HL-60/S4 treated with phorbol 12-myristate 13-acetate at 8.2 ng/mL for 4 days and 3 days (cell line): ENCODE data around the gene CDRT15.
"Not testable (repeated sequence)": the region's sequence is repeated elsewhere in the genome, so short reads cannot be mapped to it uniquely, and the experiment has no call there.

Experiments used
- in situ Hi-C: fragments of 300-500 bp; cut with MboI; formaldehyde crosslinking; loops from 2 replicates; pipeline ENCODE4 v1.15.0; 2022; ENCODE audit warnings: low sequenced_read_pairs

The CDRT15 gene

GRCh38 chr17:14236762-14237161 is at the start of gene CDRT15:
Gene CDRT15, minus strand, starts transcription at chr17:14236862. Its CDS starts 29 bp downstream, at chr17:14236833.
- in situ Hi-C loops, result not testable (repeated sequence)

GRCh38 chr17:14282726-14283125 is 46.1 kb upstream of the CDRT15 start:
- in situ Hi-C loops, result no loop called here

GRCh38 chr17:14281530-14281929 is 44.9 kb upstream of the CDRT15 start:
- in situ Hi-C loops, result no loop called here

GRCh38 chr17:14276535-14277250 is 40.0 kb upstream of the CDRT15 start:
- in situ Hi-C loops, result no loop called here

GRCh38 chr17:14270508-14270907 is 33.8 kb upstream of the CDRT15 start:
- in situ Hi-C loops, result no loop called here

GRCh38 chr17:14269473-14269872 is 32.8 kb upstream of the CDRT15 start:
- in situ Hi-C loops, result no loop called here

- in situ Hi-C loops, result no loop called here
Observed at GRCh38 chr17:14268264-14268663, 31.6 kb upstream of the CDRT15 start.

- in situ Hi-C loops, result no loop called here
Observed at GRCh38 chr17:14261406-14261805, 24.7 kb upstream of the CDRT15 start.

GRCh38 chr17:14245629-14246028 is 9.0 kb upstream of the CDRT15 start:
- in situ Hi-C loops, result no loop called here

- in situ Hi-C loops, result no loop called here
Observed at GRCh38 chr17:14245002-14245401, 8.3 kb upstream of the CDRT15 start.

GRCh38 chr17:14239271-14239670 is 2.6 kb upstream of the CDRT15 start:
- in situ Hi-C loops, result not testable (repeated sequence)

GRCh38 chr17:14236032-14236431 is 630 bp downstream of the CDRT15 start:
- in situ Hi-C loops, result not testable (repeated sequence)

- in situ Hi-C loops, result not testable (repeated sequence)
Observed at GRCh38 chr17:14235047-14235446, 1.6 kb downstream of the CDRT15 start.

- in situ Hi-C loops, result not testable (repeated sequence)
Observed at GRCh38 chr17:14231187-14231586, 5.5 kb downstream of the CDRT15 start.

- in situ Hi-C loops, result no loop called here
Observed at GRCh38 chr17:14228903-14229302, 7.8 kb downstream of the CDRT15 start.

- in situ Hi-C loops, result no loop called here
Observed at GRCh38 chr17:14227052-14227451, 9.6 kb downstream of the CDRT15 start.

GRCh38 chr17:14225254-14225980 is 11.2 kb downstream of the CDRT15 start:
- in situ Hi-C loops, result no loop called here

- in situ Hi-C loops, result no loop called here
Observed at GRCh38 chr17:14222611-14223010, 14.1 kb downstream of the CDRT15 start.

- in situ Hi-C loops, result no loop called here
Observed at GRCh38 chr17:14214271-14214670, 22.4 kb downstream of the CDRT15 start.

- in situ Hi-C loops, result no loop called here
Observed at GRCh38 chr17:14212401-14212800, 24.3 kb downstream of the CDRT15 start.

- in situ Hi-C loops, result no loop called here
Observed at GRCh38 chr17:14211801-14212200, 24.9 kb downstream of the CDRT15 start.

- in situ Hi-C loops, result no loop called here
Observed at GRCh38 chr17:14211246-14211645, 25.4 kb downstream of the CDRT15 start.
